RWPE1 (cell line): Measurements from ENCODE around the gene KLHL35.
A peak's percentile ranks its signal among the peaks of the same experiment; 100 is the strongest.
"Not testable (repeated sequence)": the region's sequence is repeated elsewhere in the genome, so short reads cannot be mapped to it uniquely, and the experiment has no call there.

Experiments
- CTCF ChIA-PET: fragments of 350-600 bp; sonication (Branson Sonifier 250); formaldehyde crosslinking; extraction: SDS; loops from one replicate; lab custom pipeline; 2021; lab: Yijun Ruan, JAX
- POLR2A ChIA-PET: fragments of 400-600 bp; formaldehyde crosslinking; extraction: SDS; loops from one replicate; lab custom pipeline; 2020; ENCODE audit warnings: antibody characterized with exemption; ENCODE audit not compliant: low non-redundant PET; lab: Yijun Ruan, JAX
- DNase-seq: peaks from one replicate; pipeline ENCODE4 v3.0.0; 2012; ENCODE audit warnings: low spot score
- H3K27ac ChIP-seq: fragments of 450-650 bp; 2 replicates; pipeline ENCODE4 v1.5.1; 2017
- CTCF ChIP-seq: fragments of 450-650 bp; conservative IDR thresholded peaks from 2 replicates; pipeline ENCODE4 v1.5.1; 2017; ENCODE audit warnings: low read depth, mild to moderate bottlenecking

Gene KLHL35

GRCh38 chr11:75422248-75423231 is 10.5 kb downstream of the KLHL35 start:
- TF ChIP-seq CTCF, result no peak
- CTCF ChIA-PET, result interaction anchor here (0.6 to 0.9 kb wide), 2 partner anchors 38 to 116 kb away, joined by 3 read pairs; no protein-coding TSS in a partner anchor
- no peak for DNase-seq
- POLR2A ChIA-PET, result no interaction called here
- 0 out of 2 replicates have a peak overlapping the region, but pooled peaks have one; percentile 17 for H3K27ac ChIP-seq

- POLR2A ChIA-PET, result no interaction called here
- CTCF ChIA-PET, result interaction anchor here (0.6 to 0.9 kb wide), 2 partner anchors 37 to 117 kb away, joined by 3 read pairs; no protein-coding TSS in a partner anchor
- H3K27ac ChIP-seq, result no peak overlapping the region
- no peak for DNase-seq
- no peak for TF ChIP-seq CTCF
Measured at GRCh38 chr11:75421902-75422247, 11.1 kb downstream of the KLHL35 start.

GRCh38 chr11:75421035-75421602 is 11.9 kb downstream of the KLHL35 start:
- no peak for DNase-seq
- ChIA-PET CTCF (no interaction called here), POLR2A (no interaction called here)
- TF ChIP-seq CTCF, result no peak
- peak overlapping the region; percentile 14; the same call in 1 of the 2 replicates for H3K27ac ChIP-seq

GRCh38 chr11:75420224-75421034 is 12.6 kb downstream of the KLHL35 start:
- TF ChIP-seq CTCF, result no peak
- CTCF ChIA-PET, result no interaction called here
- DNase-seq, result no peak
- H3K27ac ChIP-seq, result peak overlapping the region; percentile 14; the same call in 1 of the 2 replicates
- POLR2A ChIA-PET, result no interaction called here

- no peak overlapping the region for H3K27ac ChIP-seq
- ChIA-PET CTCF (interaction anchor here (0.7 kb wide), 1 partner anchor 484 kb away, joined by 3 read pairs; no protein-coding TSS in a partner anchor), POLR2A (no interaction called here)
- no peak for TF ChIP-seq CTCF
- DNase-seq, result no peak
Measured at GRCh38 chr11:75413864-75414263, 19.1 kb downstream of the KLHL35 start.

GRCh38 chr11:75413146-75413545 is 19.9 kb downstream of the KLHL35 start:
- CTCF ChIA-PET, result interaction anchor here (0.6 to 0.7 kb wide), 2 partner anchors 484 to 1707 kb away, joined by 3 read pairs; no protein-coding TSS in a partner anchor
- DNase-seq, POLR2A ChIA-PET: not testable (repeated sequence)
- H3K27ac ChIP-seq, result peak overlapping the region; percentile 33

- H3K27ac ChIP-seq, DNase-seq, CTCF ChIA-PET, POLR2A ChIA-PET: not testable (repeated sequence)
Measured at GRCh38 chr11:75409971-75410370, 23.0 kb downstream of the KLHL35 start.
